ENCODE measurements around the gene PPFIBP1. TPM values are rescaled to one million over a fixed set of nuclear protein-coding genes. Genes with fewer than 3 reads are reported as not detected.

The PPFIBP1 gene
- total and polyA plus RNA-seq, 9 of the 15 experiments (the other 6 are each of a cell fraction or from before 2014, with no cell fraction given), result 0.46 to 3.5 (median 1.8) TPM

DNA sequence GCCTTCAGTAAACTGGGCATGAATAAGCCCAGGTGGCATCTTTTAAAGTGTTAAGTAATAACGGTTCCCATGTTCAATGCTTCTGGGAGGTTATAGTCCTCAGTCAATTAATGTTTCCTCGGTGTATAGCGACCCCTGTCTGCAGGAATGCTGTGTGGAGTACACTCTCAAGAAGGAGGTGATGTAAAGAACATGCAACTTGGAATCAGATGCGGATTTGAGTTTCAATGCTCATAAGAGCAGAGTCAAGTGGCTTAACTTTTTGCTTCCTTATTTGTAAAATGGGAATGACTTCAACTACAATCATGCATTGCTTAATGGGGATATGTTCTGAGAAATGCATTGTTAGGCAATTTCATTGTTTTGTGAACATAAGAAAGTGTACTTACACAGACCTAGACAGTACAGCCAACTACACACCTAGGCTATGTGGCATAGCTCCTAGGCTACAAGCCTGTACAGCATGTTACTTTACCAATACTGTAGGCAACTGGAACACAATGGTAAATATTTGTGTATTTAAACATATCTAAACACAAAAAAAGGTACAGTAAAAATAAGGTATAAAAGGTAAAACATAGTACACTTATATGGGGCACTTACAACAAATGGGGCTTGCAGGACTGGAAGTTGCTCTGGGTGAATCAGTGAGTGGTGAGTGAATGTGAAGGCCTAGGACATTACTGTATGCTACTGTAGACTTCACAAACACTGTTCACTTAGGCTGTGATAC is 179.9 kb downstream of the PPFIBP1 start (continued):
- TF ChIP-seq IRF1 (CRISPR knock-in tag; IDR thresholded peaks at IDR 0.05; ENCODE audit: borderline replicate concordance) (no peak), ZNF174 (CRISPR knock-in tag; IDR thresholded peaks at IDR 0.05) (no peak), CREB3L1 (IDR thresholded peaks at IDR 0.05; ENCODE audit: borderline replicate concordance, low read depth) (peak; percentile 35; the same call in 1 of the 2 replicates), EZH2 (IDR thresholded peaks at IDR 0.05; ENCODE audit: borderline replicate concordance, low read depth, low read length) (no peak), ZSCAN32 (CRISPR knock-in tag; IDR thresholded peaks at IDR 0.05) (peak; percentile 82), NR2C1 (IDR thresholded peaks at IDR 0.05) (no peak), NR2C1 (tag; IDR thresholded peaks at IDR 0.05) (peak; percentile 46; the same call in 1 of the 2 replicates), NRF1 (conservative IDR thresholded peaks at IDR 0.05 in 1 of 2, IDR thresholded peaks at IDR 0.05 in 1 of 2) (no peak; a peak in 1 of 4 replicates), MBD1 (CRISPR knock-in tag; IDR thresholded peaks at IDR 0.05) (no peak), XRCC4 (IDR thresholded peaks at IDR 0.05; ENCODE audit: extremely low read depth, insufficient read depth, insufficient read length) (no peak), ZBTB1 (CRISPR knock-in tag; IDR thresholded peaks at IDR 0.05; ENCODE audit: borderline replicate concordance, low read depth) (no peak), HLTF (IDR thresholded peaks at IDR 0.05) (no peak), BACH1 (tag; IDR thresholded peaks at IDR 0.05) (peak; percentile 67; the same call in 1 of the 2 replicates), ZNF146 (CRISPR knock-in tag; IDR thresholded peaks at IDR 0.05; ENCODE audit: unreplicated experiment) (no peak), CTCF (IDR thresholded peaks at IDR 0.05 in 2 of 3, conservative IDR thresholded peaks at IDR 0.05 in 1 of 3; ENCODE audit: insufficient read depth in 2 of 3, low read depth in 1 of 3, low read length in 3 of 3) (peak; percentile 79 to 91 (median 82)), ZEB2 (IDR thresholded peaks at IDR 0.05) (0 out of 2 replicates have a peak, but pooled peaks have one; percentile 42), JUND (IDR thresholded peaks at IDR 0.05; ENCODE audit: borderline replicate concordance, low read depth, low read length) (peak; percentile 75), JUND (tag; IDR thresholded peaks at IDR 0.05; ENCODE audit: borderline replicate concordance, low read depth, low read length) (no peak; the same call in 2 of the 3 replicates), CBX1 (IDR thresholded peaks at IDR 0.05; ENCODE audit: low read depth) (no peak), DIDO1 (tag; IDR thresholded peaks at IDR 0.05; ENCODE audit: low read depth) (no peak), NCOR1 (IDR thresholded peaks at IDR 0.05) (no peak)

Measured in K562 (cell line).